ENCODE measurements around the gene SORCS1. TPM values are rescaled to one million over a fixed set of nuclear protein-coding genes. Genes with fewer than 3 reads are reported as not detected.

Gene SORCS1
- total RNA-seq, 1 experiment from 2014 or later = 1.7 TPM

GRCh38 chr10:106996510-106996909 lies 168.0 kb downstream of the SORCS1 start:
- Histone ChIP-seq H3T11ph (ENCODE audit: low read length) (no peak overlapping the region), H2BK5ac (ENCODE audit: insufficient read length, low read length) (no peak overlapping the region)
- WGBS (ENCODE audit: extremely low coverage, insufficient read length, low lambda C conversion rate) = no CpG with 5 or more reads among the region's 3 CpGs

More at GRCh38 chr10:106996510-106996909, 168.0 kb downstream of the SORCS1 start:
- Histone ChIP-seq H3K9ac (ENCODE audit: extremely low read depth, insufficient read length, low read length) (no peak overlapping the region), H3K14ac (ENCODE audit: insufficient read depth, low read length) (no peak overlapping the region), H2BK15ac (ENCODE audit: low read depth, low read length) (no peak overlapping the region), H3K27me3 (ENCODE audit: insufficient read depth, low read length) (no peaks in the 10 kb centered on the region), H2AFZ (ENCODE audit: low read length) (no peak overlapping the region), H2BK120ac (ENCODE audit: low read depth, low read length, poor library complexity, severe bottlenecking) (no peak overlapping the region), H3K4ac (ENCODE audit: low read depth, low read length) (no peak overlapping the region), H3K9me3 (ENCODE audit: control insufficient read depth, low read depth, low read length) (no peaks in the 10 kb centered on the region), H2BK20ac (ENCODE audit: low read depth, low read length, poor library complexity, severe bottlenecking) (no peak overlapping the region), H2BK12ac (ENCODE audit: insufficient read length, low read depth, low read length) (no peak overlapping the region), H3K56ac (ENCODE audit: insufficient read length, low read depth, low read length) (no peak overlapping the region), H3K4me1 (ENCODE audit: insufficient read depth, low read length) (no peaks in the 10 kb centered on the region), H2AK5ac (ENCODE audit: insufficient read length, low read length) (no peak overlapping the region), H3K79me1 (ENCODE audit: insufficient read depth, low read depth, low read length, poor library complexity, severe bottlenecking) (no peaks in the 10 kb centered on the region), H3K79me2 (ENCODE audit: insufficient read depth, low read length) (no peaks in the 10 kb centered on the region), H3K23me2 (ENCODE audit: insufficient read length, low read depth, low read length, poor library complexity, severe bottlenecking) (no peaks in the 10 kb centered on the region), H3K18ac (ENCODE audit: insufficient read length, low read depth, low read length) (no peak overlapping the region), H4K5ac (ENCODE audit: insufficient read length, low read depth, low read length) (no peak overlapping the region), H3K23ac (ENCODE audit: insufficient read length, low read depth, low read length) (no peak overlapping the region), H4K91ac (ENCODE audit: insufficient read length, low read depth, low read length) (no peak overlapping the region), H4K8ac (replicated peaks; ENCODE audit: insufficient read length, low read depth, low read length) (no peak overlapping the region), H4K20me1 (ENCODE audit: control insufficient read depth, insufficient read depth, insufficient read length) (no peaks in the 10 kb centered on the region), H3K4me2 (ENCODE audit: insufficient read depth, insufficient read length, low read length) (no peak overlapping the region), H3K27ac (ENCODE audit: insufficient read length, low read depth, low read length) (no peak overlapping the region)
- no peak overlapping the region for H3K4me3 Mint-ChIP-seq
- H3K27ac Mint-ChIP-seq = no peak overlapping the region
- TF ChIP-seq, protein P1, sequence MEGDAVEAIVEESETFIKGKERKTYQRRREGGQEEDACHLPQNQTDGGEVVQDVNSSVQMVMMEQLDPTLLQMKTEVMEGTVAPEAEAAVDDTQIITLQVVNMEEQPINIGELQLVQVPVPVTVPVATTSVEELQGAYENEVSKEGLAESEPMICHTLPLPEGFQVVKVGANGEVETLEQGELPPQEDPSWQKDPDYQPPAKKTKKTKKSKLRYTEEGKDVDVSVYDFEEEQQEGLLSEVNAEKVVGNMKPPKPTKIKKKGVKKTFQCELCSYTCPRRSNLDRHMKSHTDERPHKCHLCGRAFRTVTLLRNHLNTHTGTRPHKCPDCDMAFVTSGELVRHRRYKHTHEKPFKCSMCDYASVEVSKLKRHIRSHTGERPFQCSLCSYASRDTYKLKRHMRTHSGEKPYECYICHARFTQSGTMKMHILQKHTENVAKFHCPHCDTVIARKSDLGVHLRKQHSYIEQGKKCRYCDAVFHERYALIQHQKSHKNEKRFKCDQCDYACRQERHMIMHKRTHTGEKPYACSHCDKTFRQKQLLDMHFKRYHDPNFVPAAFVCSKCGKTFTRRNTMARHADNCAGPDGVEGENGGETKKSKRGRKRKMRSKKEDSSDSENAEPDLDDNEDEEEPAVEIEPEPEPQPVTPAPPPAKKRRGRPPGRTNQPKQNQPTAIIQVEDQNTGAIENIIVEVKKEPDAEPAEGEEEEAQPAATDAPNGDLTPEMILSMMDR (conservative IDR thresholded peaks at IDR 0.05) = no peak
- H3K27me3 Mint-ChIP-seq (ENCODE audit: low read depth) = no peaks in the 10 kb centered on the region
- H3K9me3 Mint-ChIP-seq = no peaks in the 10 kb centered on the region; a peak in 1 of 5 replicates
- no peak for DNase-seq
- no peaks in the 10 kb centered on the region for H3K4me1 Mint-ChIP-seq
- H3K36me3 Mint-ChIP-seq (ENCODE audit: insufficient read depth in 1 of 3, low read depth in 3 of 3) = 0 out of 7 replicates have a peak, but pooled peaks cover 0 to 5% (median 0%) of the 10 kb centered on the region in 3 experiments

Data from H9 (cell line).